ENCODE measurements around the gene CARD18.

GRCh38 chr11:105156720-105157119, 17.2 kb upstream of the CARD18 start:
- TF ChIP-seq CTCF (IDR thresholded peaks at IDR 0.05), result no peak
- TF ChIP-seq ZFX (IDR thresholded peaks at IDR 0.05; ENCODE audit: borderline replicate concordance), result no peak

Measured in 22Rv1 (cell line).